Ishikawa (cell line): ENCODE results near the gene FGF18.

Experiments
- CEBPB ChIP-seq: IDR thresholded peaks from 2 replicates; pipeline ENCODE4 v1.6.1; 2012
- CREB1 ChIP-seq: IDR thresholded peaks from 2 replicates; pipeline ENCODE4 v1.6.1; 2012; ENCODE audit warnings: low read depth
- EGR1 ChIP-seq: IDR thresholded peaks from 2 replicates; pipeline ENCODE4 v1.6.1; 2012
- EP300 ChIP-seq: IDR thresholded peaks from 2 replicates; pipeline ENCODE4 v1.6.1; 2012; ENCODE audit warnings: borderline replicate concordance
- FOXM1 ChIP-seq: IDR thresholded peaks from 2 replicates; pipeline ENCODE4 v1.6.1; 2012; ENCODE audit warnings: low read depth, borderline replicate concordance
- NFIC ChIP-seq: IDR thresholded peaks from 2 replicates; pipeline ENCODE4 v1.6.1; 2012
- RAD21 ChIP-seq: IDR thresholded peaks from 2 replicates; pipeline ENCODE4 v1.6.1; 2012; ENCODE audit warnings: low read depth
- TAF1 ChIP-seq: IDR thresholded peaks from 2 replicates; pipeline ENCODE4 v1.6.1; 2012; ENCODE audit warnings: low read depth, mild to moderate bottlenecking
- TCF12 ChIP-seq: IDR thresholded peaks from 2 replicates; pipeline ENCODE4 v1.6.1; 2012; ENCODE audit warnings: low read depth
- TEAD4 ChIP-seq: IDR thresholded peaks from 2 replicates; pipeline ENCODE4 v1.6.1; 2012
- YY1 ChIP-seq: IDR thresholded peaks from 2 replicates; pipeline ENCODE4 v1.6.1; 2012; ENCODE audit warnings: low read depth
- ZBTB7A ChIP-seq: IDR thresholded peaks from 2 replicates; pipeline ENCODE4 v1.6.1; 2012; ENCODE audit warnings: low read depth
- TF ChIP-seq, protein P1 (sequence below): IDR thresholded peaks from 2 replicates; pipeline ENCODE4 v1.6.1; 2012; ENCODE audit warnings: low read depth, mild to moderate bottlenecking
- TF ChIP-seq, protein P2 (sequence below): IDR thresholded peaks from 2 replicates; pipeline ENCODE4 v1.6.1; 2012
- TF ChIP-seq, protein P3 (sequence below): IDR thresholded peaks from 2 replicates; pipeline ENCODE4 v1.6.1; 2012

Gene FGF18

DNA sequence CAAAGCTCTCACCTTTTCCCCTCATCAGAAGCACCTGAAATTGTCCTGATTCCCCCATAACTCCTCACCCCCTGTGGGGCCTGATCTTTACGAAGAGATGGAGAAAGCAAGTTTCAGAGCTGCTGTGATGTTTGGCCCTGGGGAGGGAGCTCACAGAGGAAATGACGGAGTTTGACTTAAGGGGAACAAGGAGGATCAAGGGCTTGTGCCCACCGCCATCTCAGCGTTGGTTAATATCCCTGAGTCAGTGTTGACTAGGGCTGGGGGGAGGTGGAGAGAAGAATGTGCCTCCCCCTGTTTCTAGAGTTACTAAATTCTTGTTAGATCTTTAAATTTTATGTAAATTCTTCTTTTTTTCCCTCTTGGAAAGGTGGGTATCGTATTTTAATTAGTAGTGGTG lies 27.8 kb downstream of the FGF18 start:
- TF ChIP-seq, protein P1, sequence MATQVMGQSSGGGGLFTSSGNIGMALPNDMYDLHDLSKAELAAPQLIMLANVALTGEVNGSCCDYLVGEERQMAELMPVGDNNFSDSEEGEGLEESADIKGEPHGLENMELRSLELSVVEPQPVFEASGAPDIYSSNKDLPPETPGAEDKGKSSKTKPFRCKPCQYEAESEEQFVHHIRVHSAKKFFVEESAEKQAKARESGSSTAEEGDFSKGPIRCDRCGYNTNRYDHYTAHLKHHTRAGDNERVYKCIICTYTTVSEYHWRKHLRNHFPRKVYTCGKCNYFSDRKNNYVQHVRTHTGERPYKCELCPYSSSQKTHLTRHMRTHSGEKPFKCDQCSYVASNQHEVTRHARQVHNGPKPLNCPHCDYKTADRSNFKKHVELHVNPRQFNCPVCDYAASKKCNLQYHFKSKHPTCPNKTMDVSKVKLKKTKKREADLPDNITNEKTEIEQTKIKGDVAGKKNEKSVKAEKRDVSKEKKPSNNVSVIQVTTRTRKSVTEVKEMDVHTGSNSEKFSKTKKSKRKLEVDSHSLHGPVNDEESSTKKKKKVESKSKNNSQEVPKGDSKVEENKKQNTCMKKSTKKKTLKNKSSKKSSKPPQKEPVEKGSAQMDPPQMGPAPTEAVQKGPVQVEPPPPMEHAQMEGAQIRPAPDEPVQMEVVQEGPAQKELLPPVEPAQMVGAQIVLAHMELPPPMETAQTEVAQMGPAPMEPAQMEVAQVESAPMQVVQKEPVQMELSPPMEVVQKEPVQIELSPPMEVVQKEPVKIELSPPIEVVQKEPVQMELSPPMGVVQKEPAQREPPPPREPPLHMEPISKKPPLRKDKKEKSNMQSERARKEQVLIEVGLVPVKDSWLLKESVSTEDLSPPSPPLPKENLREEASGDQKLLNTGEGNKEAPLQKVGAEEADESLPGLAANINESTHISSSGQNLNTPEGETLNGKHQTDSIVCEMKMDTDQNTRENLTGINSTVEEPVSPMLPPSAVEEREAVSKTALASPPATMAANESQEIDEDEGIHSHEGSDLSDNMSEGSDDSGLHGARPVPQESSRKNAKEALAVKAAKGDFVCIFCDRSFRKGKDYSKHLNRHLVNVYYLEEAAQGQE, result no peak
- no peak for TF ChIP-seq CEBPB

DNA sequence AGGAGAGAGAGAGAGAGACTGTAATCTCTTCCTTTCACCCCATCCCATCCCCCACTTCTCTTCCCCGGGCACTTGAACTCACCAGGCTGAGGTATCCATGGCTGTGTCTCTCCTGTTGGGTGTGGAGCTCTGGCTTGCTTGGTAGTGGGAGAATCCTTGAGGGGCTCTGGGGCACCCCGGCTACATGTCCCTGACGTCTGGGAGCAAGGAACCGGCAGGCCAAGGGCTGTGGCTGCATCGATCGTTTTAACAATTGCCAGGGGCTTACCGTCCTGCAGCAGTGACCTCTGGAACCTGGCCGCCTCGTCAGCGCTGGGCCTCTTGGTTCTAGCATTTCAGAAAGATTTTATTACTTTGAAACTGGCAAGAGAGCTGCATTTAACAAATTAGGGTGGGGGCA lies 30.0 kb downstream of the FGF18 start:
- TF ChIP-seq CREB1, result no peak

DNA sequence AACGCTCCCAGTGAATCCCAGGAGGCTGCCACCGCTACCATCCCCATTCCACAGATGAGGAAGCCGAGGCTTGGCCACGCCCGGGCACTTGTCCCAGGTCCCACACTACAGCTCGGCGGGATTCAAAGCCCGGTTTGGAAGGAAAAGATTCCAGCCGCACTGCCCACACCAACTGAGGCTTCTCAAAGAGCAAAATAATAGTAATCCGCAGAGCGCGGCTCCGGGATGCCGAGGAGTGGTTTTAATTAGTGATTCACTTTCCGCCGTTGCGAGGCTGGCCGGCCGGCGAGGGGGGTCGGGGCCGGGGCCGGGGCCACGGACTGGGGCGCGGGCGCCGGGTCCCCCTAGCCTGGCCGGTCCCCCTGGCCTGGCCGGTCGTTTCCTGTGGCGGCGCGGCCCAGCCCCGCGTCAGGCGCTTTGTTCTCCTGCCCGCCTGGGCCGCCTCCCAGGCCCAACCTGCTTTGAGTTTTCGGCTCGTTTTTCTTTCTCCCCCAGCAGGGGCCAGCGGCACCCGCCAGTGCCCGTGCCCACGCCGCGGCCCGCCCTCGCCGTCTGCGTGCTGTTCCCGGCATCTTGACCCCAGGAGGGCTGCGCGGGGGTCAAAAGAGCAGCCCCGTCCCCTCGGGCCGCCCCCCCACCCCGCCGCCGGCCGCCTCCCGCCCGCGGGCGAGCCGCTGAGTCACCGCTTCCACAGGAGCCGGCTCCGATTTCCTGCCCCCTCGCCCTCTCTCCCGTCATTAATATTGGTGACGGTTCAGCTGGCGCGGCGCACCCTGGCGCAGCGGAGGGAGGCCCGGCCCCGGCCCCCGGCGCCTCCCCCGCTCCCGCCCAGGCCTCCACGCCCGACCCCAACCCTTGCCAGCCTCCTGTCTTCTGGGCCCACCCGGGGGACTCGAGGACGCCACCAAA lies 31.2 kb downstream of the FGF18 start:
- TF ChIP-seq RAD21 (no peak), TCF12 (peak; percentile 75), CREB1 (no peak), FOXM1 (no peak), TEAD4 (peak; percentile 60; the same call in 1 of the 2 replicates), NFIC (no peak; the same call in 1 of the 2 replicates), ZBTB7A (peak; percentile 71; the same call in 1 of the 2 replicates), CEBPB (no peak), TAF1 (no peak; the same call in 1 of the 2 replicates), EGR1 (peak; percentile 84), EP300 (no peak; the same call in none of the 2 replicates), YY1 (peak; percentile 30; the same call in 1 of the 2 replicates)
- TF ChIP-seq, protein P1, result no peak
- TF ChIP-seq, protein P2, sequence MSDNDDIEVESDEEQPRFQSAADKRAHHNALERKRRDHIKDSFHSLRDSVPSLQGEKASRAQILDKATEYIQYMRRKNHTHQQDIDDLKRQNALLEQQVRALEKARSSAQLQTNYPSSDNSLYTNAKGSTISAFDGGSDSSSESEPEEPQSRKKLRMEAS, result peak; percentile 8; the same call in 1 of the 2 replicates
- TF ChIP-seq, protein P3, sequence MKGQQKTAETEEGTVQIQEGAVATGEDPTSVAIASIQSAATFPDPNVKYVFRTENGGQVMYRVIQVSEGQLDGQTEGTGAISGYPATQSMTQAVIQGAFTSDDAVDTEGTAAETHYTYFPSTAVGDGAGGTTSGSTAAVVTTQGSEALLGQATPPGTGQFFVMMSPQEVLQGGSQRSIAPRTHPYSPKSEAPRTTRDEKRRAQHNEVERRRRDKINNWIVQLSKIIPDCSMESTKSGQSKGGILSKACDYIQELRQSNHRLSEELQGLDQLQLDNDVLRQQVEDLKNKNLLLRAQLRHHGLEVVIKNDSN, result 0 out of 2 replicates have a peak, but pooled peaks have one; percentile 35

DNA sequence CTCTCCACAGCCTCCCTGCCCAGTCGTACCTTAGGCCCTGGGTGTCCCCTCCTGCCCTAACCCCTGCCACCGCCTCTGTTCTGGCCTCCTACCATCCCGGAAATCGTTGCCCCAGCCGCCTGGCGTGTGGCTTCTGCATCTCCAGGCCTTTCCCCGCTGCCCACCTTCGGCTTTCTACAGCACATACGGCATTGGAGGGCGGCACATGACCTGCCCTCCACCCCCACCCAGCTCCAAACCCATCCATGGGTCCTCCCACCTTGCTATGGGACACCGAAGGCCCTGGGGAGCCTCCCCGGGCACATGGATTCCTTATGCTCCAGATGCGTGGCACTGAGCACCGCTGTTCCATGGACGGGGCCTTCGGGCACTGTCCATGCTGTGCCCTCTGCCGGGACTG lies 32.0 kb downstream of the FGF18 start:
- TF ChIP-seq EGR1, result no peak
- TF ChIP-seq ZBTB7A, result no peak
- no peak for TF ChIP-seq TAF1
- no peak for TF ChIP-seq YY1
- TF ChIP-seq TEAD4, result no peak
- no peak for TF ChIP-seq CREB1
- TF ChIP-seq EP300, result no peak
- no peak for TF ChIP-seq NFIC
- no peak for TF ChIP-seq RAD21
- TF ChIP-seq, protein P3, result no peak
- no peak for TF ChIP-seq TCF12
- no peak for TF ChIP-seq CEBPB
- TF ChIP-seq, protein P2, result no peak
- TF ChIP-seq, protein P1, result no peak
- TF ChIP-seq FOXM1, result no peak
